Ishikawa (cell line): Measurements from ENCODE around the gene PRDM1.

Experiments
- CEBPB ChIP-seq: IDR thresholded peaks from 2 replicates; pipeline ENCODE4 v1.6.1; 2012
- CREB1 ChIP-seq: IDR thresholded peaks from 2 replicates; pipeline ENCODE4 v1.6.1; 2012; ENCODE audit warnings: low read depth
- EGR1 ChIP-seq: IDR thresholded peaks from 2 replicates; pipeline ENCODE4 v1.6.1; 2012
- EP300 ChIP-seq: IDR thresholded peaks from 2 replicates; pipeline ENCODE4 v1.6.1; 2012; ENCODE audit warnings: borderline replicate concordance
- FOXM1 ChIP-seq: IDR thresholded peaks from 2 replicates; pipeline ENCODE4 v1.6.1; 2012; ENCODE audit warnings: low read depth, borderline replicate concordance
- MAX ChIP-seq: IDR thresholded peaks from 2 replicates; pipeline ENCODE4 v1.6.1; 2012
- NFIC ChIP-seq: IDR thresholded peaks from 2 replicates; pipeline ENCODE4 v1.6.1; 2012
- RAD21 ChIP-seq: IDR thresholded peaks from 2 replicates; pipeline ENCODE4 v1.6.1; 2012; ENCODE audit warnings: low read depth
- REST ChIP-seq: IDR thresholded peaks from 2 replicates; pipeline ENCODE4 v1.6.1; 2012; ENCODE audit warnings: low read depth, mild to moderate bottlenecking
- TAF1 ChIP-seq: IDR thresholded peaks from 2 replicates; pipeline ENCODE4 v1.6.1; 2012; ENCODE audit warnings: low read depth, mild to moderate bottlenecking
- TCF12 ChIP-seq: IDR thresholded peaks from 2 replicates; pipeline ENCODE4 v1.6.1; 2012; ENCODE audit warnings: low read depth
- TEAD4 ChIP-seq: IDR thresholded peaks from 2 replicates; pipeline ENCODE4 v1.6.1; 2012
- USF1 ChIP-seq: IDR thresholded peaks from 2 replicates; pipeline ENCODE4 v1.6.1; 2012
- YY1 ChIP-seq: IDR thresholded peaks from 2 replicates; pipeline ENCODE4 v1.6.1; 2012; ENCODE audit warnings: low read depth
- ZBTB7A ChIP-seq: IDR thresholded peaks from 2 replicates; pipeline ENCODE4 v1.6.1; 2012; ENCODE audit warnings: low read depth

The PRDM1 gene

GRCh38 chr6:106126482-106126881, 40.3 kb downstream of the PRDM1 start:
- no peak for TF ChIP-seq MAX
- TF ChIP-seq CEBPB: no peak
- no peak for TF ChIP-seq YY1
- no peak for TF ChIP-seq NFIC
- no peak for TF ChIP-seq FOXM1
- TF ChIP-seq TAF1: no peak
- TF ChIP-seq EP300: no peak
- TF ChIP-seq TEAD4: no peak

GRCh38 chr6:106128981-106129781, 43.0 kb downstream of the PRDM1 start:
- TF ChIP-seq USF1: no peak
- TF ChIP-seq CEBPB: no peak
- TF ChIP-seq REST: no peak
- no peak for TF ChIP-seq ZBTB7A
- no peak for TF ChIP-seq NFIC
- TF ChIP-seq TEAD4: no peak
- no peak for TF ChIP-seq FOXM1
- TF ChIP-seq TCF12: no peak
- no peak for TF ChIP-seq CREB1
- TF ChIP-seq EP300: no peak
- no peak for TF ChIP-seq EGR1
- TF ChIP-seq YY1: no peak
- no peak for TF ChIP-seq TAF1
- TF ChIP-seq MAX: no peak
- no peak for TF ChIP-seq RAD21

GRCh38 chr6:106132153-106132698, 46.1 kb downstream of the PRDM1 start:
- no peak for TF ChIP-seq MAX
- no peak for TF ChIP-seq USF1
- TF ChIP-seq CEBPB: no peak
- TF ChIP-seq TEAD4: no peak
- TF ChIP-seq RAD21: no peak
- no peak for TF ChIP-seq NFIC
- TF ChIP-seq YY1: no peak
- TF ChIP-seq EGR1: no peak
- no peak for TF ChIP-seq TAF1
- TF ChIP-seq FOXM1: no peak

- no peak for TF ChIP-seq CEBPB
- no peak for TF ChIP-seq EGR1
- no peak for TF ChIP-seq ZBTB7A
- TF ChIP-seq RAD21: no peak
- TF ChIP-seq FOXM1: no peak
These were observed 46.9 kb downstream of the PRDM1 start for GRCh38 chr6:106133040-106133439.

GRCh38 chr6:106134087-106134770, 48.1 kb downstream of the PRDM1 start:
- TF ChIP-seq MAX (no peak), EP300 (no peak), NFIC (no peak), CEBPB (no peak), TAF1 (no peak), FOXM1 (no peak), ZBTB7A (no peak), YY1 (no peak), TEAD4 (no peak), REST (no peak), RAD21 (no peak), TCF12 (no peak), USF1 (no peak), CREB1 (no peak)
